Vagina (tissue), 2 donors: ENCODE measurements around the gene IGSF9. TPM values are rescaled to one million over a fixed set of nuclear protein-coding genes. Genes with fewer than 3 reads are reported as not detected.
A peak's percentile ranks its signal among the peaks of the same experiment; 100 is the strongest.

Source experiments
- DNase-seq, 2 donors: peaks; one replicate each; pipeline ENCODE4 v3.0.0-alpha.2; 2017; ENCODE audit errors: extremely low spot score in 2 of 2
- H3K27ac ChIP-seq: fragments of 200-600 bp; sonication (generic); one replicate; pipeline ENCODE4 v1.5.1; 2019
- H3K27me3 ChIP-seq: fragments of 200-600 bp; sonication (generic); one replicate; pipeline ENCODE4 v1.5.1; 2019
- H3K36me3 ChIP-seq, 2 donors: fragments of 200-600 bp; sonication (generic); one replicate each; pipeline ENCODE4 v1.5.1; 2017 to 2019
- H3K4me1 ChIP-seq: fragments of 200-600 bp; sonication (generic); one replicate; pipeline ENCODE4 v1.5.1; 2019
- H3K4me3 ChIP-seq, 2 donors: fragments of 200-600 bp; sonication (generic); 1 replicate in 1 of 2; 2 replicates in 1 of 2; pipeline ENCODE4 v1.5.1; 2016 to 2019
- H3K9me3 ChIP-seq: fragments of 200-600 bp; sonication (generic); one replicate; pipeline ENCODE4 v1.5.1; 2019
- CTCF ChIP-seq, 3 experiments: fragments of 450-650 bp in 2 of 3; fragments of 200-600 bp in 1 of 3; sonication (generic) in 1 of 3; IDR thresholded peaks; one replicate each; pipeline ENCODE4 v1.5.1; 2017 to 2019; ENCODE audit warnings: antibody characterized with exemption in 3 of 3, mild to moderate bottlenecking in 2 of 3, moderate library complexity in 2 of 3
- POLR2A ChIP-seq, 2 donors: fragments of 450-650 bp; IDR thresholded peaks; one replicate each; pipeline ENCODE4 v1.6.1; 2017; ENCODE audit warnings: antibody characterized with exemption in 2 of 2, mild to moderate bottlenecking in 2 of 2, moderate library complexity in 2 of 2
- POLR2AphosphoS5 ChIP-seq, 2 donors: sonication (generic); formaldehyde crosslinking; IDR thresholded peaks; one replicate each; pipeline ENCODE4 v1.9.0; 2017; ENCODE audit warnings: antibody characterized with exemption in 2 of 2, mild to moderate bottlenecking in 2 of 2, low read depth in 1 of 2; ENCODE audit not compliant: insufficient read depth in 1 of 2
- intact Hi-C: fragments of 100-400 bp; cut with DNase I; formaldehyde crosslinking; loops from one replicate; pipeline ENCODE4 v1.15.1; 2023
- total RNA-seq: library from RNA; depleted of rRNA; stranded (reverse); fragments of >200 nt; gene quantifications from one replicate; pipeline ENCODE4 v1.2.3, GENCODE V29; 2016

The IGSF9 gene
- total RNA-seq, 1 donor from 2014 or later, result 5.6 TPM

- no peaks in the 10 kb centered on the region for H3K36me3 ChIP-seq
- no peak overlapping the region for H3K4me3 ChIP-seq
- H3K27ac ChIP-seq, result no peak overlapping the region
- intact Hi-C loops, result no loop called here
- peak in 1 of 2 donors; percentile 47 for DNase-seq
- TF ChIP-seq CTCF (IDR thresholded peaks at IDR 0.05), result no peak
- no peak for TF ChIP-seq POLR2AphosphoS5 (IDR thresholded peaks at IDR 0.05; ENCODE audit: insufficient read depth in 1 of 2, low read depth in 1 of 2)
- TF ChIP-seq POLR2A (IDR thresholded peaks at IDR 0.05), result no peak
- H3K27me3 ChIP-seq, result no peaks in the 10 kb centered on the region
- no peaks in the 10 kb centered on the region for H3K9me3 ChIP-seq
- H3K4me1 ChIP-seq, result no peaks in the 10 kb centered on the region
These were observed 46.1 kb upstream of the IGSF9 start for GRCh38 chr1:159991513-159991912.

GRCh38 chr1:159990005-159990404 lies 44.6 kb upstream of the IGSF9 start:
- Histone ChIP-seq H3K36me3 (no peaks in the 10 kb centered on the region), H3K27ac (no peak overlapping the region), H3K27me3 (no peaks in the 10 kb centered on the region), H3K4me1 (no peaks in the 10 kb centered on the region), H3K4me3 (no peak overlapping the region), H3K9me3 (no peaks in the 10 kb centered on the region)
- intact Hi-C loops, result no loop called here
- TF ChIP-seq CTCF (IDR thresholded peaks at IDR 0.05), result no peak
- no peak for TF ChIP-seq POLR2A (IDR thresholded peaks at IDR 0.05)
- TF ChIP-seq POLR2AphosphoS5 (IDR thresholded peaks at IDR 0.05; ENCODE audit: insufficient read depth in 1 of 2, low read depth in 1 of 2), result no peak
- peak in 1 of 2 donors; percentile 77 for DNase-seq

- H3K36me3 ChIP-seq, result no peaks in the 10 kb centered on the region
- H3K4me1 ChIP-seq, result no peaks in the 10 kb centered on the region
- no peaks in the 10 kb centered on the region for H3K27me3 ChIP-seq
- TF ChIP-seq POLR2A (IDR thresholded peaks at IDR 0.05) (no peak), CTCF (IDR thresholded peaks at IDR 0.05) (no peak), POLR2AphosphoS5 (IDR thresholded peaks at IDR 0.05; ENCODE audit: insufficient read depth in 1 of 2, low read depth in 1 of 2) (no peak)
- no peak overlapping the region for H3K27ac ChIP-seq
- H3K4me3 ChIP-seq, result no peak overlapping the region
- intact Hi-C loops, result no loop called here
- DNase-seq, result no peak
- no peaks in the 10 kb centered on the region for H3K9me3 ChIP-seq
These were observed 44.2 kb upstream of the IGSF9 start for GRCh38 chr1:159989581-159989980.

GRCh38 chr1:159988006-159988405 lies 42.6 kb upstream of the IGSF9 start:
- H3K4me1 ChIP-seq, result no peaks in the 10 kb centered on the region
- H3K27ac ChIP-seq, result no peak overlapping the region
- intact Hi-C loops, result no loop called here
- TF ChIP-seq CTCF (IDR thresholded peaks at IDR 0.05), result no peak
- TF ChIP-seq POLR2AphosphoS5 (IDR thresholded peaks at IDR 0.05; ENCODE audit: insufficient read depth in 1 of 2, low read depth in 1 of 2), result no peak
- no peak for TF ChIP-seq POLR2A (IDR thresholded peaks at IDR 0.05)
- no peaks in the 10 kb centered on the region for H3K9me3 ChIP-seq
- DNase-seq, result peak; percentile 42 to 61
- no peak overlapping the region for H3K4me3 ChIP-seq
- no peaks in the 10 kb centered on the region for H3K27me3 ChIP-seq
- no peaks in the 10 kb centered on the region for H3K36me3 ChIP-seq

GRCh38 chr1:159987186-159987585 lies 41.8 kb upstream of the IGSF9 start:
- TF ChIP-seq POLR2A (IDR thresholded peaks at IDR 0.05), result no peak
- TF ChIP-seq POLR2AphosphoS5 (IDR thresholded peaks at IDR 0.05; ENCODE audit: insufficient read depth in 1 of 2, low read depth in 1 of 2), result no peak
- no peak for TF ChIP-seq CTCF (IDR thresholded peaks at IDR 0.05)
- intact Hi-C loops, result no loop called here
- Histone ChIP-seq H3K27ac (no peak overlapping the region), H3K36me3 (no peaks in the 10 kb centered on the region), H3K9me3 (no peaks in the 10 kb centered on the region), H3K4me3 (no peak overlapping the region), H3K27me3 (no peaks in the 10 kb centered on the region), H3K4me1 (no peaks in the 10 kb centered on the region)
- DNase-seq, result peak; percentile 40 to 60
